HEK293 (cell line): ENCODE measurements around the gene LVRN.

Experiments
- CTCF ChIA-PET: fragments of 350-600 bp; formaldehyde crosslinking; extraction: SDS; loops from one replicate; lab custom pipeline; 2021; ENCODE audit warnings: antibody characterized with exemption; lab: Yijun Ruan, JAX
- POLR2A ChIA-PET: fragments of 300-600 bp; formaldehyde crosslinking; extraction: SDS; loops from one replicate; lab custom pipeline; 2020; ENCODE audit warnings: antibody characterized with exemption, inconsistent platforms; lab: Yijun Ruan, JAX
- H3K27ac ChIP-seq: fragments of 200-500 bp; sonication (Bioruptor generic); 2 replicates; pipeline ENCODE4 v1.5.1; 2014; ENCODE audit warnings: low read depth, low read length, control low read depth, inconsistent platforms; ENCODE audit errors: extremely low read depth
- H3K36me3 ChIP-seq, 2 experiments: fragments of 200-500 bp in 1 of 2; sonication (Bioruptor generic) in 1 of 2; 1 replicate in 1 of 2; 2 replicates in 1 of 2; pipeline ENCODE4 v1.5.1; 2014 to 2017; ENCODE audit warnings: inconsistent platforms in 2 of 2, low read length in 2 of 2; ENCODE audit not compliant: control insufficient read depth in 2 of 2, insufficient read depth in 1 of 2
- H3K4me1 ChIP-seq: fragments of 200-500 bp; sonication (Bioruptor generic); 2 replicates; pipeline ENCODE4 v1.5.1; 2014; ENCODE audit warnings: mild to moderate bottlenecking, low read length, inconsistent platforms; ENCODE audit not compliant: control insufficient read depth, insufficient read depth
- H3K4me3 ChIP-seq: 2 replicates; pipeline ENCODE4 v1.5.1; 2011; ENCODE audit warnings: low read depth, mild to moderate bottlenecking, control low read depth, low read length, moderate library complexity
- H3K9me3 ChIP-seq: fragments of 200-500 bp; sonication (Bioruptor generic); 2 replicates; pipeline ENCODE4 v1.5.1; 2014; ENCODE audit warnings: low read depth, low read length, inconsistent platforms; ENCODE audit not compliant: control insufficient read depth, insufficient read depth
- GLI2 ChIP-seq: fragments of 450-650 bp; formaldehyde crosslinking; IDR thresholded peaks from 2 replicates; pipeline ENCODE4; 2017; ENCODE audit warnings: missing biosample characterization, missing genetic modification characterization, low read depth, borderline replicate concordance
- KLF16 ChIP-seq: fragments of 450-650 bp; formaldehyde crosslinking; IDR thresholded peaks from 2 replicates; pipeline ENCODE4 v1.5.1; 2017; ENCODE audit warnings: missing biosample characterization, missing genetic modification characterization
- PBX3 ChIP-seq: sonication (generic); formaldehyde crosslinking; IDR thresholded peaks from 2 replicates; pipeline ENCODE4 v1.8.1; 2022; ENCODE audit warnings: mild to moderate bottlenecking, moderate library complexity, missing genetic modification reagents
- SCRT1 ChIP-seq: fragments of 450-650 bp; formaldehyde crosslinking; IDR thresholded peaks from 2 replicates; pipeline ENCODE4 v1.5.1; 2016; ENCODE audit warnings: missing biosample characterization, missing genetic modification characterization, borderline replicate concordance
- ZBTB20 ChIP-seq: fragments of 450-650 bp; formaldehyde crosslinking; IDR thresholded peaks from 2 replicates; pipeline ENCODE4 v1.5.1; 2016; ENCODE audit warnings: missing biosample characterization, missing genetic modification characterization
- ZNF121 ChIP-seq: fragments of 450-650 bp; formaldehyde crosslinking; IDR thresholded peaks from 2 replicates; pipeline ENCODE4 v1.5.1; 2016; ENCODE audit warnings: missing biosample characterization, missing genetic modification characterization
- ZNF140 ChIP-seq: fragments of 450-650 bp; formaldehyde crosslinking; IDR thresholded peaks from 2 replicates; pipeline ENCODE4 v1.5.1; 2016; ENCODE audit warnings: missing biosample characterization, missing genetic modification characterization
- ZNF175 ChIP-seq: fragments of 450-650 bp; formaldehyde crosslinking; IDR thresholded peaks from 2 replicates; pipeline ENCODE4 v1.5.1; 2016; ENCODE audit warnings: missing biosample characterization, missing genetic modification characterization
- ZNF19 ChIP-seq: fragments of 450-650 bp; formaldehyde crosslinking; IDR thresholded peaks from 2 replicates; pipeline ENCODE4; 2016; ENCODE audit warnings: missing biosample characterization, missing genetic modification characterization, low read depth
- ZNF266 ChIP-seq: fragments of 450-650 bp; formaldehyde crosslinking; IDR thresholded peaks from 2 replicates; pipeline ENCODE4 v1.5.1; 2016; ENCODE audit warnings: missing biosample characterization, missing genetic modification characterization, low read depth
- ZNF311 ChIP-seq: fragments of 450-650 bp; formaldehyde crosslinking; IDR thresholded peaks from 2 replicates; pipeline ENCODE4 v1.5.1; 2017; ENCODE audit warnings: missing biosample characterization, missing genetic modification characterization, borderline replicate concordance
- ZNF350 ChIP-seq: fragments of 450-650 bp; formaldehyde crosslinking; IDR thresholded peaks from 2 replicates; pipeline ENCODE4 v1.5.0; 2017; ENCODE audit warnings: missing biosample characterization, mild to moderate bottlenecking, missing genetic modification characterization
- ZNF362 ChIP-seq: fragments of 450-650 bp; formaldehyde crosslinking; IDR thresholded peaks from 2 replicates; pipeline ENCODE4 v1.5.1; 2016; ENCODE audit warnings: missing biosample characterization, missing genetic modification characterization
- ZNF366 ChIP-seq: fragments of 450-650 bp; formaldehyde crosslinking; conservative IDR thresholded peaks from 2 replicates; pipeline ENCODE4 v1.5.1; 2016; ENCODE audit warnings: missing biosample characterization, missing genetic modification characterization
- ZNF48 ChIP-seq: fragments of 450-650 bp; formaldehyde crosslinking; IDR thresholded peaks from 2 replicates; pipeline ENCODE4 v1.5.1; 2016; ENCODE audit warnings: missing biosample characterization, missing genetic modification characterization
- ZNF585B ChIP-seq: fragments of 450-650 bp; formaldehyde crosslinking; IDR thresholded peaks from 2 replicates; pipeline ENCODE4 v1.5.1; 2016; ENCODE audit warnings: missing biosample characterization, missing genetic modification characterization
- ZNF701 ChIP-seq: fragments of 450-650 bp; formaldehyde crosslinking; IDR thresholded peaks from 2 replicates; pipeline ENCODE4 v1.5.1; 2016; ENCODE audit warnings: missing biosample characterization, missing genetic modification characterization
- ZNF707 ChIP-seq: fragments of 450-650 bp; formaldehyde crosslinking; IDR thresholded peaks from 2 replicates; pipeline ENCODE4 v1.5.1; 2016; ENCODE audit warnings: missing biosample characterization, missing genetic modification characterization
- TF ChIP-seq, protein P1 (sequence below): fragments of 450-650 bp; IDR thresholded peaks from 2 replicates; pipeline ENCODE4 v1.5.1; 2018; ENCODE audit warnings: missing biosample characterization, mild to moderate bottlenecking, missing genetic modification characterization
- TF ChIP-seq, protein P2 (sequence below): fragments of 450-650 bp; formaldehyde crosslinking; IDR thresholded peaks from 2 replicates; pipeline ENCODE4 v1.5.1; 2016; ENCODE audit warnings: missing biosample characterization, missing genetic modification characterization, low read depth
- TF ChIP-seq, protein P3 (sequence below): fragments of 450-650 bp; formaldehyde crosslinking; IDR thresholded peaks from 2 replicates; pipeline ENCODE4 v1.5.1; 2016; ENCODE audit warnings: missing biosample characterization, missing genetic modification characterization, borderline replicate concordance

The LVRN gene

DNA sequence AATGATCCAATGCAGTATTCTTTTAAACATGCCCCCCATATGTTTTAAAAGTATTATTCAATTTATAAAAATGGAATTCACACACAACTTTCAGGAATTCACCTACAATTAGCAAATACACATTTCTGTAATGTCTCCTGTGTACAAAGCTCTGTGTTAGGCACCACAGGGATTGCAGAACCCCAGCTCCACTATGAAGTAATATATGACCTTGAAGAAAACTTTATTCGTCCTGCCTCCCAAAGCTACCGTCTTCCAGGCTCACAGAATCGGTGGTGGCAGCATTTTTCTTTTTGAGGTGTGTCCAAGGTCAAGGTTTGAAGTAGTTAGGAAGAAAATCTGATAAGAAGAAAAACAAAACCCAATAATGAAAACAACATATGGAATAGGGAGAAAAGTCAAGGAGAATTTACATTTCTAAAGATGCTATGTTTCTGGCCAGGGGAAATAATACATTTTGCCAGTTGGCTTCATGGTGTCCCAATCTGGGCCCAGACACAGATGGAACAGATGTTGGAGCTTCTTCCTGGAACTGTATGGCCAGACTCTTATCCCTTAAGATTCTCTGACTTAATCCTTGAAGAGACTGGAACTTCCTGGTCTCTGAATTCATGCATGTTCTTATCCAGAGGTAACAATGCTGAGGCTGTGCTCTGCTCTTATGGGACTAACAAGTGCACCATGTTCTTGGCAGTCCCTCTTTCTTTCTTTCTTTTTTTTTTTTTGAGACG lies 22.0 kb upstream of the LVRN start (continued):
- TF ChIP-seq ZNF701: no peak
- no peak for TF ChIP-seq ZNF585B
- TF ChIP-seq ZNF48 (tag by site-specific recombination): no peak
- TF ChIP-seq, protein P1, sequence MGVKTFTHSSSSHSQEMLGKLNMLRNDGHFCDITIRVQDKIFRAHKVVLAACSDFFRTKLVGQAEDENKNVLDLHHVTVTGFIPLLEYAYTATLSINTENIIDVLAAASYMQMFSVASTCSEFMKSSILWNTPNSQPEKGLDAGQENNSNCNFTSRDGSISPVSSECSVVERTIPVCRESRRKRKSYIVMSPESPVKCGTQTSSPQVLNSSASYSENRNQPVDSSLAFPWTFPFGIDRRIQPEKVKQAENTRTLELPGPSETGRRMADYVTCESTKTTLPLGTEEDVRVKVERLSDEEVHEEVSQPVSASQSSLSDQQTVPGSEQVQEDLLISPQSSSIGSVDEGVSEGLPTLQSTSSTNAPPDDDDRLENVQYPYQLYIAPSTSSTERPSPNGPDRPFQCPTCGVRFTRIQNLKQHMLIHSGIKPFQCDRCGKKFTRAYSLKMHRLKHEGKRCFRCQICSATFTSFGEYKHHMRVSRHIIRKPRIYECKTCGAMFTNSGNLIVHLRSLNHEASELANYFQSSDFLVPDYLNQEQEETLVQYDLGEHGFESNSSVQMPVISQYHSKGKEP (tag by site-specific recombination): no peak
- TF ChIP-seq, protein P2, sequence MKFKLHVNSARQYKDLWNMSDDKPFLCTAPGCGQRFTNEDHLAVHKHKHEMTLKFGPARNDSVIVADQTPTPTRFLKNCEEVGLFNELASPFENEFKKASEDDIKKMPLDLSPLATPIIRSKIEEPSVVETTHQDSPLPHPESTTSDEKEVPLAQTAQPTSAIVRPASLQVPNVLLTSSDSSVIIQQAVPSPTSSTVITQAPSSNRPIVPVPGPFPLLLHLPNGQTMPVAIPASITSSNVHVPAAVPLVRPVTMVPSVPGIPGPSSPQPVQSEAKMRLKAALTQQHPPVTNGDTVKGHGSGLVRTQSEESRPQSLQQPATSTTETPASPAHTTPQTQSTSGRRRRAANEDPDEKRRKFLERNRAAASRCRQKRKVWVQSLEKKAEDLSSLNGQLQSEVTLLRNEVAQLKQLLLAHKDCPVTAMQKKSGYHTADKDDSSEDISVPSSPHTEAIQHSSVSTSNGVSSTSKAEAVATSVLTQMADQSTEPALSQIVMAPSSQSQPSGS (tag by site-specific recombination): no peak
- TF ChIP-seq ZNF175 (tag by site-specific recombination): no peak

DNA sequence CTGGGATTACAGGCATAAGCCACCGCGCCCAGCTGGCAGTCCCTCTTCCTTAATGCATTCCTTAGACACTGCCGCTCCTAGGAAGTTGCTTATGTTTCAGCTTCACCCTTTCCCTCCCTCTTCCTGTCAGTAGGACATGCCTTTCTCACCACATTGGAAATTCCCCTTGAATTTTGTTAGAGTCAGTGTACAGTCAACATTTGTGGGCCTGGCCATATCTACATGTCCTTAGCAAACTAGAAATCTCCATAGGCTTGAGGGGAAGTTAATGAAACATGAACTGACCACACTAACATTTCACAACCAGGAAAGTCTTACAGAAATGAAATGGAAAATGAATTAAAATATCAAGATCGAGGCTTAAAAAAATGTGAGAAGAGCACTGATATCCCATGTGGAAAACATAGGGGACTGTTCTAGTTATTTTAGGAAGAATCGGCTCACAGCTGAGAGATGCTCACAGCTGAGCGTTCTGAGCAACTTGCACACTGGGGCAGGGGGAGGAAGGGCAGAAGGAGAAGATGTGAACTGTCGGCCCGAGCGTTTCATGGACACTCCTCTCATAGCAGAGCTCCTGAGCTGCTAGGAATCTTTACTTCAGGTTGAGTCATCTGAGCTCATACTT lies 21.1 kb upstream of the LVRN start:
- no peaks in the 10 kb centered on the region for H3K4me1 ChIP-seq
- ChIA-PET CTCF (interaction anchor here (0.6 kb wide), 1 partner anchor 249 kb away, joined by 3 read pairs; no protein-coding TSS in a partner anchor), POLR2A (interaction anchor here (0.6 kb wide), 2 partner anchors 38 to 295 kb away, joined by 3 read pairs; no protein-coding TSS in a partner anchor)
- no peak overlapping the region for H3K27ac ChIP-seq
- no peak overlapping the region for H3K4me3 ChIP-seq
- TF ChIP-seq PBX3 (CRISPR knock-in tag): no peak
- TF ChIP-seq ZNF311: no peak
- TF ChIP-seq, protein P3, sequence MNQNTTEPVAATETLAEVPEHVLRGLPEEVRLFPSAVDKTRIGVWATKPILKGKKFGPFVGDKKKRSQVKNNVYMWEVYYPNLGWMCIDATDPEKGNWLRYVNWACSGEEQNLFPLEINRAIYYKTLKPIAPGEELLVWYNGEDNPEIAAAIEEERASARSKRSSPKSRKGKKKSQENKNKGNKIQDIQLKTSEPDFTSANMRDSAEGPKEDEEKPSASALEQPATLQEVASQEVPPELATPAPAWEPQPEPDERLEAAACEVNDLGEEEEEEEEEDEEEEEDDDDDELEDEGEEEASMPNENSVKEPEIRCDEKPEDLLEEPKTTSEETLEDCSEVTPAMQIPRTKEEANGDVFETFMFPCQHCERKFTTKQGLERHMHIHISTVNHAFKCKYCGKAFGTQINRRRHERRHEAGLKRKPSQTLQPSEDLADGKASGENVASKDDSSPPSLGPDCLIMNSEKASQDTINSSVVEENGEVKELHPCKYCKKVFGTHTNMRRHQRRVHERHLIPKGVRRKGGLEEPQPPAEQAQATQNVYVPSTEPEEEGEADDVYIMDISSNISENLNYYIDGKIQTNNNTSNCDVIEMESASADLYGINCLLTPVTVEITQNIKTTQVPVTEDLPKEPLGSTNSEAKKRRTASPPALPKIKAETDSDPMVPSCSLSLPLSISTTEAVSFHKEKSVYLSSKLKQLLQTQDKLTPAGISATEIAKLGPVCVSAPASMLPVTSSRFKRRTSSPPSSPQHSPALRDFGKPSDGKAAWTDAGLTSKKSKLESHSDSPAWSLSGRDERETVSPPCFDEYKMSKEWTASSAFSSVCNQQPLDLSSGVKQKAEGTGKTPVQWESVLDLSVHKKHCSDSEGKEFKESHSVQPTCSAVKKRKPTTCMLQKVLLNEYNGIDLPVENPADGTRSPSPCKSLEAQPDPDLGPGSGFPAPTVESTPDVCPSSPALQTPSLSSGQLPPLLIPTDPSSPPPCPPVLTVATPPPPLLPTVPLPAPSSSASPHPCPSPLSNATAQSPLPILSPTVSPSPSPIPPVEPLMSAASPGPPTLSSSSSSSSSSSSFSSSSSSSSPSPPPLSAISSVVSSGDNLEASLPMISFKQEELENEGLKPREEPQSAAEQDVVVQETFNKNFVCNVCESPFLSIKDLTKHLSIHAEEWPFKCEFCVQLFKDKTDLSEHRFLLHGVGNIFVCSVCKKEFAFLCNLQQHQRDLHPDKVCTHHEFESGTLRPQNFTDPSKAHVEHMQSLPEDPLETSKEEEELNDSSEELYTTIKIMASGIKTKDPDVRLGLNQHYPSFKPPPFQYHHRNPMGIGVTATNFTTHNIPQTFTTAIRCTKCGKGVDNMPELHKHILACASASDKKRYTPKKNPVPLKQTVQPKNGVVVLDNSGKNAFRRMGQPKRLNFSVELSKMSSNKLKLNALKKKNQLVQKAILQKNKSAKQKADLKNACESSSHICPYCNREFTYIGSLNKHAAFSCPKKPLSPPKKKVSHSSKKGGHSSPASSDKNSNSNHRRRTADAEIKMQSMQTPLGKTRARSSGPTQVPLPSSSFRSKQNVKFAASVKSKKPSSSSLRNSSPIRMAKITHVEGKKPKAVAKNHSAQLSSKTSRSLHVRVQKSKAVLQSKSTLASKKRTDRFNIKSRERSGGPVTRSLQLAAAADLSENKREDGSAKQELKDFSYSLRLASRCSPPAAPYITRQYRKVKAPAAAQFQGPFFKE: no peak
- TF ChIP-seq, all 188 proteins: peak for 0
- Histone ChIP-seq H3K9me3 (no peaks in the 10 kb centered on the region), H3K36me3 (no peaks in the 10 kb centered on the region)

GRCh38 chr5:115944501-115944900 lies 17.8 kb upstream of the LVRN start:
- no peak overlapping the region for H3K4me3 ChIP-seq
- POLR2A ChIA-PET: no interaction called here
- H3K9me3 ChIP-seq: no peaks in the 10 kb centered on the region
- no peaks in the 10 kb centered on the region for H3K4me1 ChIP-seq
- H3K36me3 ChIP-seq: no peaks in the 10 kb centered on the region
- no peak overlapping the region for H3K27ac ChIP-seq
- CTCF ChIA-PET: interaction anchor here (0.5 to 0.7 kb wide), 2 partner anchors 22 to 49 kb away, joined by 3 read pairs; no protein-coding TSS in a partner anchor
- no peak for TF ChIP-seq ZNF140 (tag by site-specific recombination)
- no peak for TF ChIP-seq ZNF121 (tag by site-specific recombination)
- no peak for TF ChIP-seq ZNF362
- TF ChIP-seq GLI2 (tag by site-specific recombination): no peak
- no peak for TF ChIP-seq ZNF366 (tag by site-specific recombination)
- TF ChIP-seq ZNF701: no peak
- TF ChIP-seq SCRT1: no peak
- TF ChIP-seq ZNF19 (tag by site-specific recombination): no peak
- TF ChIP-seq KLF16 (tag by site-specific recombination): no peak
- TF ChIP-seq ZNF350 (tag by site-specific recombination): no peak
- no peak for TF ChIP-seq ZNF266 (tag by site-specific recombination)
- TF ChIP-seq ZBTB20 (tag by site-specific recombination): no peak
- TF ChIP-seq ZNF707 (tag by site-specific recombination): no peak
